MG63 (cell line): ENCODE results near the gene GSTA3. TPM values are rescaled to one million over a fixed set of nuclear protein-coding genes. Genes with fewer than 3 reads are reported as not detected.
"Not testable (repeated sequence)": the region's sequence is repeated elsewhere in the genome, so short reads cannot be mapped to it uniquely, and the experiment has no call there.

ENCODE experiments used
- DNase-seq: peaks from one replicate; pipeline ENCODE4 v3.0.0-alpha.2; 2020
- H3K27me3 ChIP-seq: fragments of 250-450 bp; sonication (Bioruptor Pico); 2 replicates; pipeline ENCODE4 v1.5.1; 2020; ENCODE audit warnings: mild to moderate bottlenecking, moderate library complexity
- H3K36me3 ChIP-seq: fragments of 250-450 bp; sonication (Bioruptor Pico); 2 replicates; pipeline ENCODE4 v1.5.1; 2020; ENCODE audit warnings: mild to moderate bottlenecking, moderate library complexity
- H3K4me3 ChIP-seq: fragments of 250-450 bp; sonication (Bioruptor Pico); 2 replicates; pipeline ENCODE4 v1.5.1; 2020; ENCODE audit warnings: mild to moderate bottlenecking, moderate library complexity
- H3K9me3 ChIP-seq: fragments of 250-450 bp; sonication (Bioruptor Pico); 2 replicates; pipeline ENCODE4 v1.5.1; 2020; ENCODE audit warnings: mild to moderate bottlenecking, moderate library complexity
- total RNA-seq: library from RNA; depleted of rRNA; stranded (reverse); fragments of >200 nt; shearing (Covaris generic); gene quantifications from 2 replicates; pipeline ENCODE4 v1.2.3, GENCODE V29; 2014; ENCODE audit warnings: low replicate concordance; rRNA removed

The GSTA3 gene
- total RNA-seq, 1 experiment from 2014 or later: not detected

GRCh38 chr6:52881662-52881995 is 27.9 kb downstream of the GSTA3 start:
- no peak for DNase-seq
- Histone ChIP-seq H3K9me3 (no peaks in the 10 kb centered on the region), H3K4me3 (peak overlapping the region; percentile 49), H3K27me3 (no peaks in the 10 kb centered on the region), H3K36me3 (no peaks in the 10 kb centered on the region)

DNA sequence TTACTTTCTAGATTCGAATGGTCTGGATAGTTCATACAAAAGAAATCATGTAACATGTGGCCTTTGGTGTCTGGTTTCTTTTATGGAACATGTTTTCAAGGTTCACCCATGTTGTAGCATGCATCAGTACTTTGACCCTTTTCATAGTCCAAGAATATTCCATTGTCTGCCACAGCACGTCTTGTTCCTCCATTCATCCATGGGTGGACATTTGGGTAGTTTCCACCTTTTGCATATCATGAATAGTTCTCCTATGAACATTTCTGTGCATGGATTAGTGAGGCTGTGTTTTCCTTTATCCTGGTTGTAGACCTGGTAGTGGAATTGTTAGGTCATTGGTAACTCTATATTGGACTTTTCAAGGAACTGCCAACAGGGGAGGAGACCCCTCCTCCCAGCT is 31.7 kb downstream of the GSTA3 start:
- Histone ChIP-seq H3K9me3 (no peaks in the 10 kb centered on the region), H3K4me3 (no peak overlapping the region)
- DNase-seq: no peak

GRCh38 chr6:52877168-52877567 is 32.3 kb downstream of the GSTA3 start:
- H3K4me3 ChIP-seq: no peak overlapping the region
- DNase-seq: no peak

More for the DNA sequence above, 31.7 kb downstream of the GSTA3 start:
- Histone ChIP-seq H3K36me3 (no peaks in the 10 kb centered on the region), H3K27me3 (no peaks in the 10 kb centered on the region)

GRCh38 chr6:52876056-52876787 is 33.3 kb downstream of the GSTA3 start:
- Histone ChIP-seq H3K4me3 (no peak overlapping the region), H3K27me3 (no peaks in the 10 kb centered on the region), H3K9me3 (no peaks in the 10 kb centered on the region), H3K36me3 (no peaks in the 10 kb centered on the region)
- DNase-seq: no peak

More at GRCh38 chr6:52877168-52877567, 32.3 kb downstream of the GSTA3 start:
- Histone ChIP-seq H3K36me3 (no peaks in the 10 kb centered on the region), H3K9me3 (no peaks in the 10 kb centered on the region), H3K27me3 (no peaks in the 10 kb centered on the region)

DNA sequence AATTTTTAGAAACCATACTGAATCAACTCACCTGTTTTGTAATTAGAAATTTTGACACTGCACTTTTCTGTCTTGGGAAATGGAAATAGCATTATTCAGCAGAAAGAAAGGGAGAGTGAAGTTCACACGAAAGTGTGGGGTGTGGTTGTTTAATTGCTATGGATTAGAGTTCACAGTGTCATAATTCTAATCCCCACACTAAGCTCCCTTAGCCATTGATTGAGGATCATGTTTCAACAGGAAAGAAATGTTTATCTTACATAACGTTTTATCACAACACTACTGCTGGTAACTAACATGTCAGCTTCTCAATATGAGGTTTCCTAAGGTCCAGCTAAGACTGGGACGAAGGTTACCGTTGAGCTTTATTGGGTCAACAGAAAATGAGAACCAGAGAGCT is 37.5 kb downstream of the GSTA3 start:
- Histone ChIP-seq H3K4me3 (no peak overlapping the region), H3K9me3 (no peaks in the 10 kb centered on the region), H3K36me3 (no peaks in the 10 kb centered on the region), H3K27me3 (no peaks in the 10 kb centered on the region)
- DNase-seq: no peak

DNA sequence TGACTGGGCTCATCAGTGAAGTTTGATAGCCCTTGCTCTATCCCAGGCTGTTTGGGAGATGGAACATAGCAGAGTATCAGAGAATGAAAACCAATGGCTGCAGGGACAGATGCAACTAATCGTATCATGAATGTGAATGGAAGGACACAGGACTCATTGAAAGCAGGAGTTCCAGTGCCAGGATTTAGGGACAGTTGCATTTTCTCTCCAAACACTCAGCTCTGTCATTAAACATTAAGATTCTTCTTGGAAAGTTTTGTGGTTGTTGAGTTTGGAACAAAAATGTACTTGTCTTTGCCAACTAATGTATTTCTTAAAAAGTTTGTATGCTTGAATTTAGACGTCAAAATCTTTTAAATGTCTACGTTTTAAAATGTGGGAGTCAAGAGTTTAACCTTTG is 37.9 kb downstream of the GSTA3 start:
- H3K4me3 ChIP-seq: no peak overlapping the region
- DNase-seq: no peak
- no peaks in the 10 kb centered on the region for H3K27me3 ChIP-seq
- H3K36me3 ChIP-seq: no peaks in the 10 kb centered on the region
- no peaks in the 10 kb centered on the region for H3K9me3 ChIP-seq

- DNase-seq: peak; percentile 59
- H3K9me3 ChIP-seq, H3K27me3 ChIP-seq, H3K36me3 ChIP-seq, H3K4me3 ChIP-seq: not testable (repeated sequence)
These were observed 39.0 kb downstream of the GSTA3 start for GRCh38 chr6:52870335-52871091.

DNA sequence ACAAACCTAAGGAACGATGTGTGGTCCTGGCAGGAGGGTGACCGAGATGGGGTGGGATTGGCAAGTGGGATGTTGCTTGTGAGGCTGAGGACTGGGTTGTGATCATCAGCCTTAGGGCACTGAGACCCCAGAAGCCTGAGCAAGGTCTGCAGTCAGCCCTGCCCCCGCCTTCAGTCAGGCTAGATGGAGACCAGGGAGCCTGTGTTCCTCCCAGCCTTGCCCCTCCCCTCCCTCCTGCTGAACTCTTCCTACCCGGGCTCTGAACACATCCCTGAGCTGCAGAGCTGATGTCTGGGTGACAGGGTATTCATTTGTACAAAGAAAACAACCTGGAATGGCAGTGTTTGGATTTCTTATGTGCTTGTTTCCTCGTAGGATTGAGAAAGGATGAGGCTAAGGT is 40.6 kb downstream of the GSTA3 start:
- H3K36me3 ChIP-seq, H3K4me3 ChIP-seq, H3K27me3 ChIP-seq, H3K9me3 ChIP-seq, DNase-seq: not testable (repeated sequence)

- Histone ChIP-seq H3K27me3 (no peaks in the 10 kb centered on the region), H3K9me3 (no peaks in the 10 kb centered on the region), H3K4me3 (no peak overlapping the region), H3K36me3 (no peaks in the 10 kb centered on the region)
- no peak for DNase-seq
These were observed 41.3 kb downstream of the GSTA3 start for GRCh38 chr6:52868240-52868639.

GRCh38 chr6:52861151-52861550 is 48.3 kb downstream of the GSTA3 start:
- H3K27me3 ChIP-seq, H3K4me3 ChIP-seq, H3K36me3 ChIP-seq, DNase-seq, H3K9me3 ChIP-seq: not testable (repeated sequence)

GRCh38 chr6:52858416-52858815 is 51.1 kb downstream of the GSTA3 start:
- H3K9me3 ChIP-seq: no peaks in the 10 kb centered on the region
- no peak for DNase-seq
- H3K36me3 ChIP-seq: no peaks in the 10 kb centered on the region
- H3K4me3 ChIP-seq: no peak overlapping the region
- H3K27me3 ChIP-seq: no peaks in the 10 kb centered on the region

DNA sequence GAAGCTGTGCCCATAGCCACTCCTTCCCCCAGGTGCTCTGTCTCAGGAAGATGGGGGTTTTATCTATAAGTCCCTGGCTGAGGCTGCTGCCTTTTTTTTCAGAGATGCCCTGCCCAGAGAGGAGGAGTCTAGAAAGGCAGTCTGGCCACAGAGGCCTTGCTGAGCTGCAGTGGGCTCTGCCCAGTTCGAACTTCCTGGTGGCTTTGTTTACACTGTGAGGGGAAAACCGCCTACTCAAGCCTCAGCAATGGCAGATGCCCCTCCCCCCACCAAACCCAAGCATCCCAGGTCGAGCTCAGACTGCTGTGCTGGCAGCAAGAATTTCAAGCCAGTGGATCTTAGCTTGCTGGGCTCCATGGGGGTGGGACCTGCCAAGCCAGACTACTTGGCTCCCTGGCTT is 53.4 kb downstream of the GSTA3 start:
- H3K36me3 ChIP-seq, H3K9me3 ChIP-seq, H3K4me3 ChIP-seq, H3K27me3 ChIP-seq: not testable (repeated sequence)
- DNase-seq: peak; percentile 64

DNA sequence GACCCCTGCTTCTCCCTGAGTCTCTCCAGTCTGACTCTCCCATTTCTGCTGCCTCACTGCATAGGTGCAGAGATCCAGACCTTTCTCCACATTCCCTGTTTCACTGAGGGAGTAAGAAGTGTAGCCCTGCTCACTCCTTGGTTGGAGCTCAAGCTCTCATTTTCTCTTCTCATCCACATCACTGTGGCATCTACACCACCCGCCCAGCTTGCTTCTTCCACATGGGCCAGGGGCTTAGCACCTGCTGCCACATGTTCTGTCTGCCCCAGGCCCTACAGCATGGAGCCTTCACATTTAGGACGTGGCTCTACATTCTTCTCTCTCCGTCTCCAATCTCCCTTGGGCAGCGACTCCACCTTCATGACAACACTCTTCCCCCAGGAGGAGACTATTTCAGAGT is 60.4 kb downstream of the GSTA3 start:
- no peaks in the 10 kb centered on the region for H3K9me3 ChIP-seq
- no peaks in the 10 kb centered on the region for H3K36me3 ChIP-seq
- no peak for DNase-seq
- no peak overlapping the region for H3K4me3 ChIP-seq
- H3K27me3 ChIP-seq: no peaks in the 10 kb centered on the region

Other genes starting within 250 kb of the GSTA3 start
- 279 and 387 TPM in 2 replicates for gene TMEM14A, start 238.6 kb downstream of the GSTA3 start, total RNA-seq
- gene GSTA2, start 146.2 kb downstream of the GSTA3 start, total RNA-seq: 0.63 TPM in 1 of 2 replicates, not detected in the other
- 2.2 TPM in 2 replicates for gene GSTA1, start 105.9 kb downstream of the GSTA3 start, total RNA-seq
- gene GSTA5, start 68.9 kb downstream of the GSTA3 start, total RNA-seq: not detected in 2 replicates
- gene GSTA4, start 85.6 kb upstream of the GSTA3 start, total RNA-seq: 15.3 and 28.5 TPM in 2 replicates
- gene CILK1, start 152.1 kb upstream of the GSTA3 start, total RNA-seq: 2.0 and 2.9 TPM in 2 replicates
- gene FBXO9, start 155.7 kb upstream of the GSTA3 start, total RNA-seq: 19.3 and 41.2 TPM in 2 replicates
- gene GCM1, start 239.1 kb upstream of the GSTA3 start, total RNA-seq: not detected in 2 replicates